Osteocyte (in vitro differentiated cells): ENCODE results near the gene STAB1. TPM values are rescaled to one million over a fixed set of nuclear protein-coding genes. Genes with fewer than 3 reads are reported as not detected.

Source experiments
- DNase-seq: peaks from one replicate; pipeline ENCODE4 v3.0.0; 2021; ENCODE audit warnings: mixed read lengths; ENCODE audit not compliant: unreplicated experiment; ENCODE audit errors: extremely low spot score
- H3K27ac Mint-ChIP-seq: one replicate; pipeline ENCODE4 v1.8.0; 2021; ENCODE audit warnings: mild to moderate bottlenecking, mixed read lengths; ENCODE audit not compliant: unreplicated experiment
- H3K27me3 Mint-ChIP-seq: one replicate; pipeline ENCODE4 v1.8.0; 2021; ENCODE audit warnings: mixed read lengths; ENCODE audit not compliant: unreplicated experiment
- H3K36me3 Mint-ChIP-seq: one replicate; pipeline ENCODE4 v1.8.0; 2021; ENCODE audit warnings: mixed read lengths; ENCODE audit not compliant: unreplicated experiment
- H3K4me1 Mint-ChIP-seq: one replicate; pipeline ENCODE4 v1.8.0; 2021; ENCODE audit warnings: mixed read lengths; ENCODE audit not compliant: unreplicated experiment
- H3K4me3 Mint-ChIP-seq: one replicate; pipeline ENCODE4 v1.8.0; 2021; ENCODE audit warnings: mild to moderate bottlenecking, moderate library complexity, mixed read lengths; ENCODE audit not compliant: unreplicated experiment
- H3K9me3 Mint-ChIP-seq: one replicate; pipeline ENCODE4 v1.8.0; 2021; ENCODE audit warnings: mixed read lengths; ENCODE audit not compliant: unreplicated experiment
- total RNA-seq: library from RNA; stranded (reverse); gene quantifications from 2 replicates; pipeline ENCODE4 v1.2.1, GENCODE V29; 2021
- TF ChIP-seq, protein P1 (sequence below): fragments of 200-600 bp; sonication (generic); IDR thresholded peaks from 2 replicates; pipeline ENCODE4 v1.5.0; 2021; ENCODE audit warnings: antibody characterized with exemption, mild to moderate bottlenecking, moderate library complexity

The STAB1 gene
- total RNA-seq, 1 donor from 2014 or later = not detected

DNA sequence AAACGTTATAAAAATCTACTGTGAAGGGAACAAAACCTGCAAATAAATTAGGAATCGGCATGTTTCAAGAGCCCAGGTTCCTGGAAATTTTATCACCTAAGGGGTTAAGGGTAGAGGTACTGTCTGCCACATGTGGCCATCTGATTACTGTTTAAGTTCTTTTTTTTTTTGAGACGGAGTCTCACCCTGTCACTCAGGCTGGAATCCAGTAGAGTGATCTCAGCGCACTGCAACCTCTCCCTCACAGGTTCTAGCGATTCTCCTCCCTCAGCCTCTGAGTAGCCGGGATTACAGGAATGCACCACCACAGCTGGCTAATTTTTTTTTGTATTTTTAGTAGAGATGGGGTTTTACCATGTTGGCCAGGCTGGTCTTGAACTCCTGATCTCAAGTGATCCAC lies 77.1 kb downstream of the STAB1 start:
- H3K4me3 Mint-ChIP-seq = no peak overlapping the region
- no peaks in the 10 kb centered on the region for H3K4me1 Mint-ChIP-seq
- H3K36me3 Mint-ChIP-seq = peaks cover 42% of the 10 kb centered on the region
- DNase-seq = no peak
- H3K27ac Mint-ChIP-seq = no peak overlapping the region
- TF ChIP-seq, protein P1, sequence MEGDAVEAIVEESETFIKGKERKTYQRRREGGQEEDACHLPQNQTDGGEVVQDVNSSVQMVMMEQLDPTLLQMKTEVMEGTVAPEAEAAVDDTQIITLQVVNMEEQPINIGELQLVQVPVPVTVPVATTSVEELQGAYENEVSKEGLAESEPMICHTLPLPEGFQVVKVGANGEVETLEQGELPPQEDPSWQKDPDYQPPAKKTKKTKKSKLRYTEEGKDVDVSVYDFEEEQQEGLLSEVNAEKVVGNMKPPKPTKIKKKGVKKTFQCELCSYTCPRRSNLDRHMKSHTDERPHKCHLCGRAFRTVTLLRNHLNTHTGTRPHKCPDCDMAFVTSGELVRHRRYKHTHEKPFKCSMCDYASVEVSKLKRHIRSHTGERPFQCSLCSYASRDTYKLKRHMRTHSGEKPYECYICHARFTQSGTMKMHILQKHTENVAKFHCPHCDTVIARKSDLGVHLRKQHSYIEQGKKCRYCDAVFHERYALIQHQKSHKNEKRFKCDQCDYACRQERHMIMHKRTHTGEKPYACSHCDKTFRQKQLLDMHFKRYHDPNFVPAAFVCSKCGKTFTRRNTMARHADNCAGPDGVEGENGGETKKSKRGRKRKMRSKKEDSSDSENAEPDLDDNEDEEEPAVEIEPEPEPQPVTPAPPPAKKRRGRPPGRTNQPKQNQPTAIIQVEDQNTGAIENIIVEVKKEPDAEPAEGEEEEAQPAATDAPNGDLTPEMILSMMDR = no peak
- H3K9me3 Mint-ChIP-seq = no peaks in the 10 kb centered on the region
- H3K27me3 Mint-ChIP-seq = no peaks in the 10 kb centered on the region

Other genes with a start within 250 kb of the STAB1 start
- 16.4 and 16.9 TPM in 2 replicates for gene PPM1M, start 249.6 kb upstream of the STAB1 start, total RNA-seq
- 76.7 and 82.1 TPM in 2 replicates for gene WDR82, start 216.7 kb upstream of the STAB1 start, total RNA-seq
- gene GLYCTK, start 207.5 kb upstream of the STAB1 start, total RNA-seq = 11.0 and 11.9 TPM in 2 replicates
- 9.4 and 9.7 TPM in 2 replicates for gene DNAH1, start 179.0 kb upstream of the STAB1 start, total RNA-seq
- gene BAP1, start 85.3 kb upstream of the STAB1 start, total RNA-seq = 108 and 112 TPM in 2 replicates
- gene PHF7, start 84.7 kb upstream of the STAB1 start, total RNA-seq = 6.5 and 7.8 TPM in 2 replicates
- gene SEMA3G, start 50.2 kb upstream of the STAB1 start, total RNA-seq = not detected in 2 replicates
- 0.60 TPM in 1 of 2 replicates, not detected in the other for gene TNNC1, start 41.3 kb upstream of the STAB1 start, total RNA-seq
- 130 and 138 TPM in 2 replicates for gene NISCH, start 39.7 kb upstream of the STAB1 start, total RNA-seq
- gene NT5DC2, start 38.5 kb downstream of the STAB1 start, total RNA-seq = 178 and 188 TPM in 2 replicates
- gene UQCC5, start 41.3 kb downstream of the STAB1 start, total RNA-seq = 18.4 and 18.6 TPM in 2 replicates
- 74.5 and 78.3 TPM in 2 replicates for gene PBRM1, start 190.6 kb downstream of the STAB1 start, total RNA-seq
- gene GNL3, start 190.7 kb downstream of the STAB1 start, total RNA-seq = 65.8 and 69.8 TPM in 2 replicates
- gene GLT8D1, start 210.5 kb downstream of the STAB1 start, total RNA-seq = 86.3 and 97.4 TPM in 2 replicates
- gene SPCS1, start 210.8 kb downstream of the STAB1 start, total RNA-seq = 120 and 124 TPM in 2 replicates